HEK293 (cell line): Measurements from ENCODE around the gene BLOC1S5.

Experiments used
- IKZF3 ChIP-seq: fragments of 450-650 bp; IDR thresholded peaks from 2 replicates; pipeline ENCODE4 v1.5.0; 2018; ENCODE audit warnings: missing biosample characterization, mild to moderate bottlenecking, missing genetic modification characterization, moderate library complexity
- KLF8 ChIP-seq: fragments of 450-650 bp; formaldehyde crosslinking; IDR thresholded peaks from 2 replicates; pipeline ENCODE4 v1.5.1; 2016; ENCODE audit warnings: missing biosample characterization, missing genetic modification characterization
- MZF1 ChIP-seq: fragments of 450-650 bp; formaldehyde crosslinking; IDR thresholded peaks from 2 replicates; pipeline ENCODE4 v1.5.1; 2017; ENCODE audit warnings: missing biosample characterization, missing genetic modification characterization, borderline replicate concordance
- OSR2 ChIP-seq: fragments of 450-650 bp; formaldehyde crosslinking; IDR thresholded peaks from 2 replicates; pipeline ENCODE4 v1.5.1; 2016; ENCODE audit warnings: missing biosample characterization, missing genetic modification characterization
- SALL2 ChIP-seq: fragments of 450-650 bp; formaldehyde crosslinking; IDR thresholded peaks from 2 replicates; pipeline ENCODE4 v1.5.0; 2017; ENCODE audit warnings: missing biosample characterization, mild to moderate bottlenecking, missing genetic modification characterization, borderline replicate concordance
- ZBTB21 ChIP-seq: fragments of 450-650 bp; formaldehyde crosslinking; IDR thresholded peaks from 2 replicates; pipeline ENCODE4 v1.5.1; 2017; ENCODE audit warnings: missing biosample characterization, missing genetic modification characterization
- ZBTB7A ChIP-seq: fragments of 450-650 bp; formaldehyde crosslinking; IDR thresholded peaks from 2 replicates; pipeline ENCODE4 v1.5.1; 2016; ENCODE audit warnings: low read depth, missing biosample characterization, missing genetic modification characterization
- ZEB2 ChIP-seq: fragments of 450-650 bp; formaldehyde crosslinking; IDR thresholded peaks from 2 replicates; pipeline ENCODE4 v1.5.1; 2016; ENCODE audit warnings: missing biosample characterization, missing genetic modification characterization
- ZFP41 ChIP-seq: fragments of 450-650 bp; formaldehyde crosslinking; IDR thresholded peaks from 2 replicates; pipeline ENCODE4 v1.5.1; 2016; ENCODE audit warnings: missing biosample characterization, missing genetic modification characterization, borderline replicate concordance
- ZFP69B ChIP-seq: fragments of 450-650 bp; formaldehyde crosslinking; IDR thresholded peaks from 2 replicates; pipeline ENCODE4 v1.5.1; 2016; ENCODE audit warnings: missing biosample characterization, missing genetic modification characterization
- ZIC2 ChIP-seq: fragments of 450-650 bp; formaldehyde crosslinking; IDR thresholded peaks from 2 replicates; pipeline ENCODE4 v1.5.1; 2016; ENCODE audit warnings: missing biosample characterization, missing genetic modification characterization
- ZNF140 ChIP-seq: fragments of 450-650 bp; formaldehyde crosslinking; IDR thresholded peaks from 2 replicates; pipeline ENCODE4 v1.5.1; 2016; ENCODE audit warnings: missing biosample characterization, missing genetic modification characterization
- ZNF211 ChIP-seq: fragments of 450-650 bp; formaldehyde crosslinking; IDR thresholded peaks from 2 replicates; pipeline ENCODE4 v1.5.1; 2016; ENCODE audit warnings: low read depth, missing biosample characterization, missing genetic modification characterization
- ZNF292 ChIP-seq: fragments of 450-650 bp; formaldehyde crosslinking; IDR thresholded peaks from 2 replicates; pipeline ENCODE4 v1.5.1; 2016; ENCODE audit warnings: low read depth, missing biosample characterization, missing genetic modification characterization, borderline replicate concordance
- ZNF341 ChIP-seq: fragments of 450-650 bp; formaldehyde crosslinking; IDR thresholded peaks from 2 replicates; pipeline ENCODE4; 2016; ENCODE audit warnings: low read depth, missing biosample characterization, missing genetic modification characterization
- ZNF394 ChIP-seq: fragments of 450-650 bp; formaldehyde crosslinking; IDR thresholded peaks from 2 replicates; pipeline ENCODE4 v1.5.1; 2016; ENCODE audit warnings: missing biosample characterization, missing genetic modification characterization, mild to moderate bottlenecking, moderate library complexity, borderline replicate concordance
- ZNF530 ChIP-seq: fragments of 450-650 bp; formaldehyde crosslinking; IDR thresholded peaks from 2 replicates; pipeline ENCODE4 v1.5.1; 2016; ENCODE audit warnings: low read depth, missing biosample characterization, missing genetic modification characterization
- ZNF580 ChIP-seq: fragments of 450-650 bp; formaldehyde crosslinking; IDR thresholded peaks from 2 replicates; pipeline ENCODE4 v1.5.1; 2016; ENCODE audit warnings: missing biosample characterization, missing genetic modification characterization
- ZNF585B ChIP-seq: fragments of 450-650 bp; formaldehyde crosslinking; IDR thresholded peaks from 2 replicates; pipeline ENCODE4 v1.5.1; 2016; ENCODE audit warnings: missing biosample characterization, missing genetic modification characterization
- ZNF76 ChIP-seq: fragments of 450-650 bp; formaldehyde crosslinking; IDR thresholded peaks from 2 replicates; pipeline ENCODE4; 2016; ENCODE audit warnings: low read depth, missing biosample characterization, missing genetic modification characterization, borderline replicate concordance
- ZSCAN16 ChIP-seq: fragments of 450-650 bp; formaldehyde crosslinking; IDR thresholded peaks from 2 replicates; pipeline ENCODE4 v1.5.1; 2016; ENCODE audit warnings: missing biosample characterization, missing genetic modification characterization
- ZSCAN23 ChIP-seq: fragments of 450-650 bp; formaldehyde crosslinking; IDR thresholded peaks from 2 replicates; pipeline ENCODE4 v1.5.1; 2016; ENCODE audit warnings: missing biosample characterization, missing genetic modification characterization
- ZXDB ChIP-seq: fragments of 450-650 bp; formaldehyde crosslinking; IDR thresholded peaks from 2 replicates; pipeline ENCODE4 v1.5.1; 2016; ENCODE audit warnings: missing biosample characterization, missing genetic modification characterization
- TF ChIP-seq, protein P1 (sequence below): fragments of 450-650 bp; formaldehyde crosslinking; IDR thresholded peaks from 2 replicates; pipeline ENCODE4 v1.5.1; 2016; ENCODE audit warnings: missing biosample characterization, missing genetic modification characterization
- TF ChIP-seq, protein P2 (sequence below): fragments of 450-650 bp; formaldehyde crosslinking; IDR thresholded peaks from 2 replicates; pipeline ENCODE4 v1.5.1; 2016; ENCODE audit warnings: missing biosample characterization, missing genetic modification characterization
- TF ChIP-seq, protein P3 (sequence below): fragments of 450-650 bp; formaldehyde crosslinking; IDR thresholded peaks from 2 replicates; pipeline ENCODE4 v1.5.1; 2016; ENCODE audit warnings: missing biosample characterization, missing genetic modification characterization
- TF ChIP-seq, protein P4 (sequence below): fragments of 450-650 bp; formaldehyde crosslinking; IDR thresholded peaks from 2 replicates; pipeline ENCODE4 v1.5.1; 2016; ENCODE audit warnings: missing biosample characterization, missing genetic modification characterization

Gene BLOC1S5

GRCh38 chr6:7974938-7975763, 89.0 kb downstream of the BLOC1S5 start (continued):
- peak; percentile 72 for TF ChIP-seq ZNF394 (tag by site-specific recombination)
- TF ChIP-seq ZNF341 (tag by site-specific recombination): 0 out of 2 replicates have a peak, but pooled peaks have one; percentile 23
- no peak for TF ChIP-seq ZFP41 (tag by site-specific recombination)
- no peak for TF ChIP-seq ZNF292
- TF ChIP-seq, protein P1, sequence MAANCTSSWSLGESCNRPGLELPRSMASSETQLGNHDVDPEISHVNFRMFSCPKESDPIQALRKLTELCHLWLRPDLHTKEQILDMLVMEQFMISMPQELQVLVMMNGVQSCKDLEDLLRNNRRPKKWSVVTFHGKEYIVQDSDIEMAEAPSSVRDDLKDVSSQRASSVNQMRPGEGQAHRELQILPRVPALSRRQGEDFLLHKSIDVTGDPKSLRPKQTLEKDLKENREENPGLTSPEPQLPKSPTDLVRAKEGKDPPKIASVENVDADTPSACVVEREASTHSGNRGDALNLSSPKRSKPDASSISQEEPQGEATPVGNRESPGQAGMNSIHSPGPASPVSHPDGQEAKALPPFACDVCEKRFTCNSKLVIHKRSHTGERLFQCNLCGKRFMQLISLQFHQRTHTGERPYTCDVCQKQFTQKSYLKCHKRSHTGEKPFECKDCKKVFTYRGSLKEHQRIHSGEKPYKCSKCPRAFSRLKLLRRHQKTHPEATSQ (tag by site-specific recombination): 0 out of 2 replicates have a peak, but pooled peaks have one; percentile 66
- 0 out of 2 replicates have a peak, but pooled peaks have one; percentile 50 for TF ChIP-seq ZNF76 (tag by site-specific recombination)
- peak; percentile 80 for TF ChIP-seq KLF8 (tag by site-specific recombination)
- TF ChIP-seq ZEB2: peak; percentile 96
- TF ChIP-seq ZNF211 (tag by site-specific recombination): no peak
- no peak for TF ChIP-seq ZNF140 (tag by site-specific recombination)
- TF ChIP-seq ZNF585B (tag by site-specific recombination): no peak
- TF ChIP-seq ZIC2 (tag by site-specific recombination): peak; percentile 14; the same call in 1 of the 2 replicates
- 0 out of 2 replicates have a peak, but pooled peaks have one; percentile 69 for TF ChIP-seq ZSCAN23 (tag by site-specific recombination)
- no peak for TF ChIP-seq ZSCAN16 (tag by site-specific recombination)
- no peak for TF ChIP-seq ZNF530 (tag by site-specific recombination)
- TF ChIP-seq, protein P2, sequence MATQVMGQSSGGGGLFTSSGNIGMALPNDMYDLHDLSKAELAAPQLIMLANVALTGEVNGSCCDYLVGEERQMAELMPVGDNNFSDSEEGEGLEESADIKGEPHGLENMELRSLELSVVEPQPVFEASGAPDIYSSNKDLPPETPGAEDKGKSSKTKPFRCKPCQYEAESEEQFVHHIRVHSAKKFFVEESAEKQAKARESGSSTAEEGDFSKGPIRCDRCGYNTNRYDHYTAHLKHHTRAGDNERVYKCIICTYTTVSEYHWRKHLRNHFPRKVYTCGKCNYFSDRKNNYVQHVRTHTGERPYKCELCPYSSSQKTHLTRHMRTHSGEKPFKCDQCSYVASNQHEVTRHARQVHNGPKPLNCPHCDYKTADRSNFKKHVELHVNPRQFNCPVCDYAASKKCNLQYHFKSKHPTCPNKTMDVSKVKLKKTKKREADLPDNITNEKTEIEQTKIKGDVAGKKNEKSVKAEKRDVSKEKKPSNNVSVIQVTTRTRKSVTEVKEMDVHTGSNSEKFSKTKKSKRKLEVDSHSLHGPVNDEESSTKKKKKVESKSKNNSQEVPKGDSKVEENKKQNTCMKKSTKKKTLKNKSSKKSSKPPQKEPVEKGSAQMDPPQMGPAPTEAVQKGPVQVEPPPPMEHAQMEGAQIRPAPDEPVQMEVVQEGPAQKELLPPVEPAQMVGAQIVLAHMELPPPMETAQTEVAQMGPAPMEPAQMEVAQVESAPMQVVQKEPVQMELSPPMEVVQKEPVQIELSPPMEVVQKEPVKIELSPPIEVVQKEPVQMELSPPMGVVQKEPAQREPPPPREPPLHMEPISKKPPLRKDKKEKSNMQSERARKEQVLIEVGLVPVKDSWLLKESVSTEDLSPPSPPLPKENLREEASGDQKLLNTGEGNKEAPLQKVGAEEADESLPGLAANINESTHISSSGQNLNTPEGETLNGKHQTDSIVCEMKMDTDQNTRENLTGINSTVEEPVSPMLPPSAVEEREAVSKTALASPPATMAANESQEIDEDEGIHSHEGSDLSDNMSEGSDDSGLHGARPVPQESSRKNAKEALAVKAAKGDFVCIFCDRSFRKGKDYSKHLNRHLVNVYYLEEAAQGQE (tag by site-specific recombination): no peak
- TF ChIP-seq ZXDB (tag by site-specific recombination): peak; percentile 91
- peak; percentile 95 for TF ChIP-seq ZFP69B
- TF ChIP-seq SALL2 (tag by site-specific recombination): no peak
- TF ChIP-seq IKZF3 (tag by site-specific recombination): peak; percentile 84
- peak; percentile 53; the same call in 1 of the 2 replicates for TF ChIP-seq OSR2 (tag by site-specific recombination)
- peak; percentile 55 for TF ChIP-seq ZBTB21 (tag by site-specific recombination)
- peak; percentile 81 for TF ChIP-seq MZF1 (tag by site-specific recombination)
- TF ChIP-seq ZBTB7A: 0 out of 2 replicates have a peak, but pooled peaks have one; percentile 39
- TF ChIP-seq ZNF580: peak; percentile 55; the same call in 1 of the 2 replicates
- TF ChIP-seq, protein P3, sequence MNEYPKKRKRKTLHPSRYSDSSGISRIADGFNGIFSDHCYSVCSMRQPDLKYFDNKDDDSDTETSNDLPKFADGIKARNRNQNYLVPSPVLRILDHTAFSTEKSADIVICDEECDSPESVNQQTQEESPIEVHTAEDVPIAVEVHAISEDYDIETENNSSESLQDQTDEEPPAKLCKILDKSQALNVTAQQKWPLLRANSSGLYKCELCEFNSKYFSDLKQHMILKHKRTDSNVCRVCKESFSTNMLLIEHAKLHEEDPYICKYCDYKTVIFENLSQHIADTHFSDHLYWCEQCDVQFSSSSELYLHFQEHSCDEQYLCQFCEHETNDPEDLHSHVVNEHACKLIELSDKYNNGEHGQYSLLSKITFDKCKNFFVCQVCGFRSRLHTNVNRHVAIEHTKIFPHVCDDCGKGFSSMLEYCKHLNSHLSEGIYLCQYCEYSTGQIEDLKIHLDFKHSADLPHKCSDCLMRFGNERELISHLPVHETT (tag by site-specific recombination): peak; percentile 59
- TF ChIP-seq, protein P4, sequence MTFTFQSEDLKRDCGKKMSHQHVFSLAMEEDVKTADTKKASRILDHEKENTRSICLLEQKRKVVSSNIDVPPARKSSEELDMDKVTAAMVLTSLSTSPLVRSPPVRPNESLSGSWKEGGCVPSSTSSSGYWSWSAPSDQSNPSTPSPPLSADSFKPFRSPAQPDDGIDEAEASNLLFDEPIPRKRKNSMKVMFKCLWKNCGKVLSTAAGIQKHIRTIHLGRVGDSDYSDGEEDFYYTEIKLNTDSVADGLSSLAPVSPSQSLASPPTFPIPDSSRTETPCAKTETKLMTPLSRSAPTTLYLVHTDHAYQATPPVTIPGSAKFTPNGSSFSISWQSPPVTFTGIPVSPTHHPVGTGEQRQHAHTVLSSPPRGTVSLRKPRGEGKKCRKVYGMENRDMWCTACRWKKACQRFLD: no peak
- TF ChIP-seq, all 188 proteins: peak for 57
